Lower leg skin (tissue), 3 donors: ENCODE measurements around the gene RASL10A.

Source experiments
- POLR2A ChIP-seq, 2 donors: fragments of 450-650 bp; IDR thresholded peaks; one replicate each; pipeline ENCODE4 v1.6.1; 2016 to 2017; ENCODE audit warnings: antibody characterized with exemption in 2 of 2, mild to moderate bottlenecking in 1 of 2, moderate library complexity in 1 of 2
- TF ChIP-seq, protein P1 (sequence below), 3 donors: fragments of 450-650 bp; IDR thresholded peaks; one replicate each; pipeline ENCODE4 v1.5.1; 2016; ENCODE audit warnings: antibody characterized with exemption in 3 of 3, mild to moderate bottlenecking in 3 of 3, moderate library complexity in 2 of 3

DNA sequence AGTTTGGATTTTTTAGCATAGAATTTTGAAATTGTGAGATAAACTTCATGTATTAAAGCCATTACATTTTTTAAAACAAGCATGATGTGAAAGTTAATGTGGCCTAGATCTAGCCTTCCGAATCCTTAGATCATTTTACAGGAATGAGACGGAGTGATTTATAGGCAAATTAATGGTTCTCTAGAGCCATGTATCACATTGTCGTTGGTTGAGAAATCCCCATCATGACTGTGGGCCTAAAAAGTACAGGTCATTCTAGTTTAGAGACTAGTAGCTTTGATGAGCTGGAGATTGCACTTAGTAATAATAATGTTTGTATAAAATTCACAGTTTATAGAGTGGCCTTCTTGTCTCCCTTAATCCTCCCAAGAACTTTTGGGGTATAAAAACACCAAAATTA is 40.3 kb downstream of the RASL10A start:
- TF ChIP-seq POLR2A (IDR thresholded peaks at IDR 0.05) = no peak
- TF ChIP-seq, protein P1, sequence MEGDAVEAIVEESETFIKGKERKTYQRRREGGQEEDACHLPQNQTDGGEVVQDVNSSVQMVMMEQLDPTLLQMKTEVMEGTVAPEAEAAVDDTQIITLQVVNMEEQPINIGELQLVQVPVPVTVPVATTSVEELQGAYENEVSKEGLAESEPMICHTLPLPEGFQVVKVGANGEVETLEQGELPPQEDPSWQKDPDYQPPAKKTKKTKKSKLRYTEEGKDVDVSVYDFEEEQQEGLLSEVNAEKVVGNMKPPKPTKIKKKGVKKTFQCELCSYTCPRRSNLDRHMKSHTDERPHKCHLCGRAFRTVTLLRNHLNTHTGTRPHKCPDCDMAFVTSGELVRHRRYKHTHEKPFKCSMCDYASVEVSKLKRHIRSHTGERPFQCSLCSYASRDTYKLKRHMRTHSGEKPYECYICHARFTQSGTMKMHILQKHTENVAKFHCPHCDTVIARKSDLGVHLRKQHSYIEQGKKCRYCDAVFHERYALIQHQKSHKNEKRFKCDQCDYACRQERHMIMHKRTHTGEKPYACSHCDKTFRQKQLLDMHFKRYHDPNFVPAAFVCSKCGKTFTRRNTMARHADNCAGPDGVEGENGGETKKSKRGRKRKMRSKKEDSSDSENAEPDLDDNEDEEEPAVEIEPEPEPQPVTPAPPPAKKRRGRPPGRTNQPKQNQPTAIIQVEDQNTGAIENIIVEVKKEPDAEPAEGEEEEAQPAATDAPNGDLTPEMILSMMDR (IDR thresholded peaks at IDR 0.05) = no peak
